ENCODE results near the gene MED4. TPM values are rescaled to one million over a fixed set of nuclear protein-coding genes. Genes with fewer than 3 reads are reported as not detected.

MED4 gene
- total RNA-seq, 1 experiment from 2014 or later = 50.6 TPM

DNA sequence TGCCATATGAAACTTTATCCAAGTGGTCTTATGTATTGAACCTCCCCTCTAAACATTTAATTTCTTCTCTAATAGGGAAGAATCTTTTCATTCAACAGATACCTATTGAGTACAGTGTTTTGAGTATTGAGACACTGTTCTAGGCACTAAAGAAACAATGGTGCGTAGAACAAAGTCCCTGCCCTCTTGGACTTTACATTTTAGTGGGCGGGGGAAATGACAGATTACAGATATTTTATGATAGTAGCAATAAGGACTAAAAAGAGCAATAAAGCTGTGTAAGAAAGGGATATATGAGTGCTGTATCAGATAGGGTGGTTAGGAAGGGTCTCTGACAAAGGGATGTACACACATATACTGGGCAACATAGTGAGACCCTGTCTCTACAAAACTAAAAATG, 52.0 kb downstream of the MED4 start:
- H2AK5ac ChIP-seq (ENCODE audit: insufficient read length, low read length) = no peak overlapping the region
- no peak for DNase-seq
- H2BK20ac ChIP-seq (ENCODE audit: low read depth, low read length, poor library complexity, severe bottlenecking) = no peak overlapping the region
- Mint-ChIP-seq H3K36me3 (ENCODE audit: insufficient read depth in 1 of 3, low read depth in 3 of 3) (peaks cover 19 to 53% (median 29%) of the 10 kb centered on the region in 3 experiments), H3K9me3 (no peaks in the 10 kb centered on the region), H3K27ac (no peak overlapping the region), H3K4me1 (peaks cover 9 to 10% of the 10 kb centered on the region in 2 experiments), H3K27me3 (ENCODE audit: low read depth) (no peaks in the 10 kb centered on the region), H3K4me3 (no peak overlapping the region)
- no peaks in the 10 kb centered on the region for H3K23me2 ChIP-seq (ENCODE audit: insufficient read length, low read depth, low read length, poor library complexity, severe bottlenecking)
- H3K4ac ChIP-seq (ENCODE audit: low read depth, low read length) = no peak overlapping the region
- TF ChIP-seq, protein P1, sequence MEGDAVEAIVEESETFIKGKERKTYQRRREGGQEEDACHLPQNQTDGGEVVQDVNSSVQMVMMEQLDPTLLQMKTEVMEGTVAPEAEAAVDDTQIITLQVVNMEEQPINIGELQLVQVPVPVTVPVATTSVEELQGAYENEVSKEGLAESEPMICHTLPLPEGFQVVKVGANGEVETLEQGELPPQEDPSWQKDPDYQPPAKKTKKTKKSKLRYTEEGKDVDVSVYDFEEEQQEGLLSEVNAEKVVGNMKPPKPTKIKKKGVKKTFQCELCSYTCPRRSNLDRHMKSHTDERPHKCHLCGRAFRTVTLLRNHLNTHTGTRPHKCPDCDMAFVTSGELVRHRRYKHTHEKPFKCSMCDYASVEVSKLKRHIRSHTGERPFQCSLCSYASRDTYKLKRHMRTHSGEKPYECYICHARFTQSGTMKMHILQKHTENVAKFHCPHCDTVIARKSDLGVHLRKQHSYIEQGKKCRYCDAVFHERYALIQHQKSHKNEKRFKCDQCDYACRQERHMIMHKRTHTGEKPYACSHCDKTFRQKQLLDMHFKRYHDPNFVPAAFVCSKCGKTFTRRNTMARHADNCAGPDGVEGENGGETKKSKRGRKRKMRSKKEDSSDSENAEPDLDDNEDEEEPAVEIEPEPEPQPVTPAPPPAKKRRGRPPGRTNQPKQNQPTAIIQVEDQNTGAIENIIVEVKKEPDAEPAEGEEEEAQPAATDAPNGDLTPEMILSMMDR (conservative IDR thresholded peaks at IDR 0.05) = no peak
- H4K5ac ChIP-seq (ENCODE audit: insufficient read length, low read depth, low read length) = no peak overlapping the region
- H3T11ph ChIP-seq (ENCODE audit: low read length) = no peak overlapping the region
- no peak overlapping the region for H4K8ac ChIP-seq (replicated peaks; ENCODE audit: insufficient read length, low read depth, low read length)
- no CpG with 5 or more reads among the region's 2 CpGs for WGBS (ENCODE audit: extremely low coverage, insufficient read length, low lambda C conversion rate)
- H3K4me2 ChIP-seq (ENCODE audit: insufficient read depth, insufficient read length, low read length) = no peak overlapping the region
- no peaks in the 10 kb centered on the region for H3K9me3 ChIP-seq (ENCODE audit: control insufficient read depth, low read depth, low read length)
- no peaks in the 10 kb centered on the region for H4K20me1 ChIP-seq (ENCODE audit: control insufficient read depth, insufficient read depth, insufficient read length)
- H2BK120ac ChIP-seq (ENCODE audit: low read depth, low read length, poor library complexity, severe bottlenecking) = no peak overlapping the region
- H4K91ac ChIP-seq (ENCODE audit: insufficient read length, low read depth, low read length) = no peak overlapping the region
- no peak overlapping the region for H2BK5ac ChIP-seq (ENCODE audit: insufficient read length, low read length)
- 0 out of 2 replicates have a peak, but pooled peaks cover 3% of the 10 kb centered on the region for H3K4me1 ChIP-seq (ENCODE audit: insufficient read depth, low read length)
- H2AFZ ChIP-seq (ENCODE audit: low read length) = no peak overlapping the region
- no peaks in the 10 kb centered on the region for H3K79me1 ChIP-seq (ENCODE audit: insufficient read depth, low read depth, low read length, poor library complexity, severe bottlenecking)
- no peak overlapping the region for H3K14ac ChIP-seq (ENCODE audit: insufficient read depth, low read length)
- no peak overlapping the region for H3K18ac ChIP-seq (ENCODE audit: insufficient read length, low read depth, low read length)
- H3K9ac ChIP-seq (ENCODE audit: extremely low read depth, insufficient read length, low read length) = no peak overlapping the region
- no peak overlapping the region for H3K56ac ChIP-seq (ENCODE audit: insufficient read length, low read depth, low read length)
- no peak overlapping the region for H2BK12ac ChIP-seq (ENCODE audit: insufficient read length, low read depth, low read length)
- no peak overlapping the region for H3K23ac ChIP-seq (ENCODE audit: insufficient read length, low read depth, low read length)
- no peaks in the 10 kb centered on the region for H3K27me3 ChIP-seq (ENCODE audit: insufficient read depth, low read length)
- no peak overlapping the region for H2BK15ac ChIP-seq (ENCODE audit: low read depth, low read length)
- no peak overlapping the region for H3K27ac ChIP-seq (ENCODE audit: insufficient read length, low read depth, low read length)
- H3K79me2 ChIP-seq (ENCODE audit: insufficient read depth, low read length) = 0 out of 2 replicates have a peak, but pooled peaks cover 2% of the 10 kb centered on the region
